ENCODE data around the gene COLEC12.

DNA sequence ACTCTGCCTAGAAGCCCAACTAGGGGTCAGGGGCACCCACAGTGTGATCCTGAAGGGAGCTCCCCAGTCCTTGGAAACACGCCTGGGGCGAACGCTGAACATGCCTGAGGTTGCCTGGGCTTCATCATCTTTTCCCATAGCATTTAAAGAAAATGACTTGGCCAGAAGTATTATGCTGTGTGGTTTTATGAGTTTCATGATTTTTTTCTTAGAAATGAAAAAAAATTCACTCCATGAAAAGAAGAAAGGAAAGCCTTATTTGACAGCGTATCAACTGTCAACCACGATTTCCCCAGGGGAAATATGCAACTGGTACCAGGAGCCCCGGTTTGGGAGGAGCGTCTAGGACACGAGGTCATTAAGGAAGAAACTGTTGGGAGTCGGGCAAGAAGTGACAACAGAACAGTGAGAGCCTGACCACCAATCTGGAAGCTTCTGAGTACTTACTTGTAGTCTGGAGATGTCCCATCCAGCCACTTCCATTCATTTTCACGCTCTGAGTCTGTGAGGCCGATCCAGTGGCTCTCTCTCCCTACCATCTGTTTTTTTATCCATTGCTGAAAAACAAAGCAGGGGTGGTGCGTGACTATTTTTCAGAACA is 169.2 kb downstream of the COLEC12 start:
- TF ChIP-seq, protein P1, sequence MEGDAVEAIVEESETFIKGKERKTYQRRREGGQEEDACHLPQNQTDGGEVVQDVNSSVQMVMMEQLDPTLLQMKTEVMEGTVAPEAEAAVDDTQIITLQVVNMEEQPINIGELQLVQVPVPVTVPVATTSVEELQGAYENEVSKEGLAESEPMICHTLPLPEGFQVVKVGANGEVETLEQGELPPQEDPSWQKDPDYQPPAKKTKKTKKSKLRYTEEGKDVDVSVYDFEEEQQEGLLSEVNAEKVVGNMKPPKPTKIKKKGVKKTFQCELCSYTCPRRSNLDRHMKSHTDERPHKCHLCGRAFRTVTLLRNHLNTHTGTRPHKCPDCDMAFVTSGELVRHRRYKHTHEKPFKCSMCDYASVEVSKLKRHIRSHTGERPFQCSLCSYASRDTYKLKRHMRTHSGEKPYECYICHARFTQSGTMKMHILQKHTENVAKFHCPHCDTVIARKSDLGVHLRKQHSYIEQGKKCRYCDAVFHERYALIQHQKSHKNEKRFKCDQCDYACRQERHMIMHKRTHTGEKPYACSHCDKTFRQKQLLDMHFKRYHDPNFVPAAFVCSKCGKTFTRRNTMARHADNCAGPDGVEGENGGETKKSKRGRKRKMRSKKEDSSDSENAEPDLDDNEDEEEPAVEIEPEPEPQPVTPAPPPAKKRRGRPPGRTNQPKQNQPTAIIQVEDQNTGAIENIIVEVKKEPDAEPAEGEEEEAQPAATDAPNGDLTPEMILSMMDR (IDR thresholded peaks at IDR 0.05; ENCODE audit: extremely low read depth in 1 of 2, insufficient read depth in 1 of 2, low read depth in 1 of 2, low read length in 2 of 2), result no peak
- TF ChIP-seq GATA2 (IDR thresholded peaks at IDR 0.05; ENCODE audit: insufficient read depth, insufficient read length, low read depth, low read length), result no peak
- TF ChIP-seq, protein P2, sequence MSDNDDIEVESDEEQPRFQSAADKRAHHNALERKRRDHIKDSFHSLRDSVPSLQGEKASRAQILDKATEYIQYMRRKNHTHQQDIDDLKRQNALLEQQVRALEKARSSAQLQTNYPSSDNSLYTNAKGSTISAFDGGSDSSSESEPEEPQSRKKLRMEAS (IDR thresholded peaks at IDR 0.05; ENCODE audit: insufficient read depth, insufficient read length), result no peak
- TF ChIP-seq POLR2A (IDR thresholded peaks at IDR 0.05; ENCODE audit: low read depth, low read length), result no peak
- TF ChIP-seq EZH2 (IDR thresholded peaks at IDR 0.05; ENCODE audit: borderline replicate concordance, low read depth, low read length, severe bottlenecking), result no peak
